Right atrium auricular region (tissue), 2 donors: ENCODE results near the gene CERK. TPM values are rescaled to one million over a fixed set of nuclear protein-coding genes. Genes with fewer than 3 reads are reported as not detected.

ENCODE experiments used
- DNase-seq: peaks from one replicate; pipeline ENCODE4 v3.0.0-alpha.2; 2019; ENCODE audit warnings: low spot score
- H3K27ac ChIP-seq, 2 donors: fragments of 200-600 bp; sonication (generic); 1 replicate in 1 of 2; 2 replicates in 1 of 2; pipeline ENCODE4 v1.5.1; 2016 to 2019
- H3K27me3 ChIP-seq, 2 donors: fragments of 200-600 bp; sonication (generic); one replicate each; pipeline versions ENCODE4 v1.5.1 to v1.6.0; 2017 to 2019
- H3K36me3 ChIP-seq: fragments of 200-600 bp; sonication (generic); one replicate; pipeline ENCODE4 v1.5.1; 2016
- H3K4me1 ChIP-seq, 2 donors: fragments of 200-600 bp; sonication (generic); one replicate each; pipeline versions ENCODE4 v1.5.1 to v1.6.0; 2017 to 2019
- H3K4me3 ChIP-seq, 2 donors: fragments of 200-600 bp; sonication (generic); 1 replicate in 1 of 2; 2 replicates in 1 of 2; pipeline ENCODE4 v1.5.1; 2017 to 2019; ENCODE audit warnings: mild to moderate bottlenecking in 1 of 2, moderate library complexity in 1 of 2
- H3K9me3 ChIP-seq, 2 donors: fragments of 200-600 bp; sonication (generic); one replicate each; pipeline ENCODE4 v1.5.1; 2019
- CTCF ChIP-seq, 2 donors: fragments of 200-600 bp; sonication (generic); IDR thresholded peaks; one replicate each; pipeline ENCODE4 v1.5.1; 2019; ENCODE audit warnings: antibody characterized with exemption in 2 of 2
- total RNA-seq, 2 donors: library from RNA; depleted of rRNA; stranded (reverse); fragments of >200 nt; gene quantifications; one replicate each; pipeline ENCODE4 v1.1.0, GENCODE V29; 2016

CERK gene
- total RNA-seq, 2 donors from 2014 or later: 46.0 to 59.8 TPM

- H3K36me3 ChIP-seq: peaks cover 19% of the 10 kb centered on the region
- H3K9me3 ChIP-seq: no peaks in the 10 kb centered on the region
- H3K27ac ChIP-seq: peak overlapping the region; percentile 82 to 85
- H3K27me3 ChIP-seq: no peaks in the 10 kb centered on the region
- TF ChIP-seq CTCF (IDR thresholded peaks at IDR 0.05): no peak
- DNase-seq: no peak
- peaks cover 0 to 63% of the 10 kb centered on the region in 2 donors for H3K4me1 ChIP-seq
- H3K4me3 ChIP-seq: no peak overlapping the region
Observed at GRCh38 chr22:46684706-46685105, 53.3 kb downstream of the CERK start.

GRCh38 chr22:46682011-46682731, 55.9 kb downstream of the CERK start:
- Histone ChIP-seq H3K4me3 (no peak overlapping the region), H3K27ac (peak overlapping the region in 1 of 2 donors; percentile 35), H3K36me3 (peaks cover 12% of the 10 kb centered on the region), H3K4me1 (peaks cover 0 to 50% of the 10 kb centered on the region in 2 donors), H3K9me3 (no peaks in the 10 kb centered on the region), H3K27me3 (no peaks in the 10 kb centered on the region)
- TF ChIP-seq CTCF (IDR thresholded peaks at IDR 0.05): no peak
- DNase-seq: no peak

- TF ChIP-seq CTCF (IDR thresholded peaks at IDR 0.05): peak in 1 of 2 donors; percentile 46
- H3K36me3 ChIP-seq: peaks cover 13% of the 10 kb centered on the region
- H3K4me1 ChIP-seq: peaks cover 0 to 46% of the 10 kb centered on the region in 2 donors
- H3K27ac ChIP-seq: no peak overlapping the region
- H3K9me3 ChIP-seq: no peaks in the 10 kb centered on the region
- H3K27me3 ChIP-seq: no peaks in the 10 kb centered on the region
- DNase-seq: no peak
- H3K4me3 ChIP-seq: no peak overlapping the region
Observed at GRCh38 chr22:46681010-46681409, 57.0 kb downstream of the CERK start.

GRCh38 chr22:46679706-46680269, 58.3 kb downstream of the CERK start:
- TF ChIP-seq CTCF (IDR thresholded peaks at IDR 0.05): no peak
- no peaks in the 10 kb centered on the region for H3K27me3 ChIP-seq
- peaks cover 0 to 39% of the 10 kb centered on the region in 2 donors for H3K4me1 ChIP-seq
- H3K9me3 ChIP-seq: no peaks in the 10 kb centered on the region
- peaks cover 24% of the 10 kb centered on the region for H3K36me3 ChIP-seq
- no peak for DNase-seq
- peak overlapping the region in 1 of 2 donors; percentile 67 for H3K27ac ChIP-seq
- no peak overlapping the region for H3K4me3 ChIP-seq

GRCh38 chr22:46678785-46679700, 59.0 kb downstream of the CERK start:
- Histone ChIP-seq H3K4me3 (no peak overlapping the region), H3K36me3 (peaks cover 30% of the 10 kb centered on the region), H3K9me3 (no peaks in the 10 kb centered on the region), H3K4me1 (peaks cover 0 to 32% of the 10 kb centered on the region in 2 donors), H3K27me3 (no peaks in the 10 kb centered on the region), H3K27ac (peak overlapping the region in 1 of 2 donors; percentile 67)
- TF ChIP-seq CTCF (IDR thresholded peaks at IDR 0.05): no peak
- DNase-seq: no peak
